Activated T-helper 17 cell treated with anti-CD3 and anti-CD28 coated beads, Interleukin-2, amount 50 U/mL, for 72 hours (primary cell): ENCODE data around the gene RGS6. TPM values are rescaled to one million over a fixed set of nuclear protein-coding genes. Genes with fewer than 3 reads are reported as not detected.

Source experiments
- ATAC-seq: fragments of 150-1000 bp; cut with Tn5 transposase; replicated peaks from 2 replicates; pipeline ENCODE4 v1.10.0; 2021; ENCODE audit warnings: mild to moderate bottlenecking, moderate library complexity
- H3K27ac Mint-ChIP-seq: one replicate; pipeline ENCODE4 v1.8.0; 2022; ENCODE audit warnings: mixed read lengths
- H3K27me3 Mint-ChIP-seq: one replicate; pipeline ENCODE4 v1.8.0; 2022; ENCODE audit warnings: mixed read lengths
- H3K36me3 Mint-ChIP-seq: one replicate; pipeline ENCODE4 v1.8.0; 2022; ENCODE audit warnings: low read depth, mild to moderate bottlenecking, mixed read lengths
- H3K4me1 Mint-ChIP-seq: one replicate; pipeline ENCODE4 v1.8.0; 2022; ENCODE audit warnings: mixed read lengths
- H3K4me3 Mint-ChIP-seq: one replicate; pipeline ENCODE4 v1.8.0; 2022; ENCODE audit warnings: mild to moderate bottlenecking, mixed read lengths
- H3K9me3 Mint-ChIP-seq: one replicate; pipeline ENCODE4 v1.8.0; 2022; ENCODE audit warnings: mixed read lengths
- total RNA-seq, 2 donors: library from RNA; stranded (reverse); gene quantifications; one replicate each; pipeline ENCODE4 v1.2.3, GENCODE V29; 2022

The RGS6 gene
- total RNA-seq, 2 donors from 2014 or later = 1.5 to 1.6 TPM

GRCh38 chr14:72583316-72584272 is 651.4 kb downstream of the RGS6 start:
- no peak overlapping the region for H3K27ac Mint-ChIP-seq
- H3K4me1 Mint-ChIP-seq = peaks cover 4% of the 10 kb centered on the region
- no peak for ATAC-seq
- H3K9me3 Mint-ChIP-seq = peaks cover 6% of the 10 kb centered on the region
- H3K36me3 Mint-ChIP-seq = no peaks in the 10 kb centered on the region
- peaks cover 8% of the 10 kb centered on the region for H3K27me3 Mint-ChIP-seq
- H3K4me3 Mint-ChIP-seq = no peak overlapping the region

- Mint-ChIP-seq H3K27ac (no peak overlapping the region), H3K4me3 (no peak overlapping the region), H3K9me3 (peaks cover 6% of the 10 kb centered on the region), H3K36me3 (no peaks in the 10 kb centered on the region), H3K4me1 (peaks cover 13% of the 10 kb centered on the region), H3K27me3 (peaks cover 15% of the 10 kb centered on the region)
- no peak for ATAC-seq
Observed at GRCh38 chr14:72588521-72588920, 656.3 kb downstream of the RGS6 start.

GRCh38 chr14:72589652-72590051 is 657.4 kb downstream of the RGS6 start:
- ATAC-seq = no peak
- H3K4me1 Mint-ChIP-seq = peaks cover 23% of the 10 kb centered on the region
- H3K27ac Mint-ChIP-seq = no peak overlapping the region
- H3K9me3 Mint-ChIP-seq = peaks cover 6% of the 10 kb centered on the region
- no peak overlapping the region for H3K4me3 Mint-ChIP-seq
- no peaks in the 10 kb centered on the region for H3K36me3 Mint-ChIP-seq
- H3K27me3 Mint-ChIP-seq = peaks cover 15% of the 10 kb centered on the region

- peak; percentile 43 for ATAC-seq
- H3K4me1 Mint-ChIP-seq = peaks cover 28% of the 10 kb centered on the region
Observed at GRCh38 chr14:72590577-72590976, 658.3 kb downstream of the RGS6 start.

GRCh38 chr14:72591391-72591790 is 659.2 kb downstream of the RGS6 start:
- H3K27ac Mint-ChIP-seq = no peak overlapping the region
- H3K4me3 Mint-ChIP-seq = no peak overlapping the region
- H3K27me3 Mint-ChIP-seq = peaks cover 19% of the 10 kb centered on the region
- H3K36me3 Mint-ChIP-seq = no peaks in the 10 kb centered on the region
- H3K9me3 Mint-ChIP-seq = peaks cover 2% of the 10 kb centered on the region
- ATAC-seq = no peak
- H3K4me1 Mint-ChIP-seq = peaks cover 32% of the 10 kb centered on the region

More at GRCh38 chr14:72590577-72590976, 658.3 kb downstream of the RGS6 start:
- Mint-ChIP-seq H3K4me3 (peak overlapping the region; percentile 14), H3K27ac (no peak overlapping the region), H3K9me3 (peaks cover 6% of the 10 kb centered on the region), H3K27me3 (peaks cover 15% of the 10 kb centered on the region), H3K36me3 (no peaks in the 10 kb centered on the region)

DNA sequence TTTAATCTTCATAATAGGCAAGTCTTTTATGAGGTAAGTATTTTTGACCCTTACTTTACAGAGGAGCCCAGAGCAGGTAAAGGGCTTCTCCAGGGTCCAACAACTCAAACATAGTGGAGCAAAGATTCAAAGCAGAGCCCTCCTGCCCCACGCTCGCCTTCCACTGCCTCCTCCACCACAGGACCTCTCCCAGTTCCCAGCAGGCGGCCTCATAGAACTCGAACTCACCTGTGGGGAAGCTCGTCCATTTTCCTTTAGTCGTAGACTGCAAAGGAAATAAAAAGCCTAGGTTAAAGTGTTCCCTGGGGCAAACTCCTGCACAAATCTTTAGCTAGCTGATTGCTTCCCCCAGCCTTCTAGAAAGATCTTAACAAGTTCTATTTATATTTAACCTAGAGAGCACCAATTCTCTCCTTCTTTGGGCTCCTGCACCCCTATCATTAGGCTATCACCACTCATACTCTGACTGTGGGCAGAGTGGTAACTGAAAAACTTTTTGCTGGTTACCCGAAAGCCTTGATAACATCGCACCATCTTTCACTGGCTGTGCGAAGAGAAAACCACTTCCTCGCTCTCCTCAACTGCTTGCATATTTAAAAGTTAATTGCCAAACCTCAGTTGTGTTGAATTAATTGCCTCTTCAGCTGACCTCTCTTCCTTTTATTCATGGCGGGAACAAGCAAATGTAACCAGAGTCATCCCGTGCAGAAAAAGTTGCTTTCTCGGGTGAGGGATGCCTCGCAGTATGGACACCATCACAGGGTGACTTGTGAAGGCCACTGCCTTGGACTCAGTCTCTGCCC is 662.1 kb downstream of the RGS6 start:
- peaks cover 18% of the 10 kb centered on the region for H3K27me3 Mint-ChIP-seq
- peak overlapping the region; percentile 55 for H3K4me3 Mint-ChIP-seq
- H3K4me1 Mint-ChIP-seq = peaks cover 33% of the 10 kb centered on the region

GRCh38 chr14:72595152-72595862 is 663.1 kb downstream of the RGS6 start:
- H3K4me1 Mint-ChIP-seq = peaks cover 29% of the 10 kb centered on the region
- peaks cover 23% of the 10 kb centered on the region for H3K27me3 Mint-ChIP-seq
- peak overlapping the region; percentile 55 for H3K4me3 Mint-ChIP-seq

More for the DNA sequence above, 662.1 kb downstream of the RGS6 start:
- Mint-ChIP-seq H3K36me3 (no peaks in the 10 kb centered on the region), H3K27ac (peak overlapping the region; percentile 72), H3K9me3 (no peaks in the 10 kb centered on the region)
- peak; percentile 94 for ATAC-seq

GRCh38 chr14:72597252-72598233 is 665.3 kb downstream of the RGS6 start:
- Mint-ChIP-seq H3K9me3 (no peaks in the 10 kb centered on the region), H3K36me3 (no peaks in the 10 kb centered on the region), H3K27ac (no peak overlapping the region), H3K27me3 (peaks cover 23% of the 10 kb centered on the region), H3K4me1 (peaks cover 19% of the 10 kb centered on the region), H3K4me3 (no peak overlapping the region)
- no peak for ATAC-seq

More at GRCh38 chr14:72595152-72595862, 663.1 kb downstream of the RGS6 start:
- ATAC-seq = no peak
- no peaks in the 10 kb centered on the region for H3K9me3 Mint-ChIP-seq
- H3K36me3 Mint-ChIP-seq = no peaks in the 10 kb centered on the region
- H3K27ac Mint-ChIP-seq = no peak overlapping the region

GRCh38 chr14:72598306-72598705 is 666.1 kb downstream of the RGS6 start:
- Mint-ChIP-seq H3K27me3 (peaks cover 20% of the 10 kb centered on the region), H3K36me3 (no peaks in the 10 kb centered on the region), H3K4me3 (no peak overlapping the region), H3K4me1 (peaks cover 19% of the 10 kb centered on the region), H3K27ac (no peak overlapping the region), H3K9me3 (no peaks in the 10 kb centered on the region)
- ATAC-seq = no peak

DNA sequence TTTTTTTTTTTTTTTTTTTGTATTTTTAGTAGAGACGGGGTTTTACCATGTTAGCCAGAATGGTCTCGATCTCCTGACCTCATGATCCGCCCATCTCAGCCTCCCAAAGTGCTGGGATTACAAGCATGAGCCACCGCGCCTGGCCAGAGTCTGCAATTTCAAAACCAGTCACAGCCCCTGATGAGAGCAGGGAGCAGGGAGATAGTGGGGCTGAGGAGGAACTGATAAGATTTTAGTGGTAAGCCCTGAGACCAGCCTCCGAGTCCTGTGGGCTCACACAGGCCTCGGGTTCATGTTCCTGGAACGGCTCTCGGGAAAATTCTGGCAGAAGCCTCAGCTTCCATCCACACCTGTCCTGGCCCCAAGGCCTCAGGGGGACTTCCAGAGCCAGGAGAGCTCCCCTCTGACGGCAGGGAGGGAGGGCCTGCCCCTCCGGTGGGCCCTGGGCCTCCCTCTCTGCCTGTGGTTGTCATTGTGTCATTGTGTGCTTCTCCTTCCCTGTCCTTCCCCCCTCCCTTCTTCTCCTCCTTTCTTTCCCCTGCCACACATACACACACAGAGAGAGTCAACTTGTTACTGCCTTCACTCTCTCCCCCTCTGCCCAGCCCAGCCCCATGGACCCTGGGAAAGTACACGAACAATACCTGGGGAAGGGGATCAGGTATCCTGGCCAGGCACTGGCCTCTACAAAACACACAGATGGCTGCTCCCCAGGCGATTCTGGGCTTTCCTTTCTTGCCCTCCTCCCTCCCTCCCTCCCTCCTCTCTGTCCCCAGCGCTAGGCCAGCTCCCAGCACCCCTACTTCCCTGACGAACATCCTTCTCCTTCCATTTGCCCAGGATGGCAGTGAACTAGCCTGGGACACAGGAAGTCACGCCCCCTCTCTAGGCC is 667.6 kb downstream of the RGS6 start:
- ATAC-seq = no peak
- peaks cover 8% of the 10 kb centered on the region for H3K4me1 Mint-ChIP-seq
- H3K9me3 Mint-ChIP-seq = no peaks in the 10 kb centered on the region
- H3K27me3 Mint-ChIP-seq = peaks cover 24% of the 10 kb centered on the region
- H3K36me3 Mint-ChIP-seq = no peaks in the 10 kb centered on the region
- peak overlapping the region; percentile 17 for H3K27ac Mint-ChIP-seq
- H3K4me3 Mint-ChIP-seq = no peak overlapping the region

- no peaks in the 10 kb centered on the region for H3K9me3 Mint-ChIP-seq
- peak overlapping the region; percentile 17 for H3K27ac Mint-ChIP-seq
- H3K36me3 Mint-ChIP-seq = no peaks in the 10 kb centered on the region
- no peak overlapping the region for H3K4me3 Mint-ChIP-seq
- peaks cover 24% of the 10 kb centered on the region for H3K27me3 Mint-ChIP-seq
- ATAC-seq = no peak
- H3K4me1 Mint-ChIP-seq = peaks cover 4% of the 10 kb centered on the region
Observed at GRCh38 chr14:72600551-72601330, 668.5 kb downstream of the RGS6 start.

DNA sequence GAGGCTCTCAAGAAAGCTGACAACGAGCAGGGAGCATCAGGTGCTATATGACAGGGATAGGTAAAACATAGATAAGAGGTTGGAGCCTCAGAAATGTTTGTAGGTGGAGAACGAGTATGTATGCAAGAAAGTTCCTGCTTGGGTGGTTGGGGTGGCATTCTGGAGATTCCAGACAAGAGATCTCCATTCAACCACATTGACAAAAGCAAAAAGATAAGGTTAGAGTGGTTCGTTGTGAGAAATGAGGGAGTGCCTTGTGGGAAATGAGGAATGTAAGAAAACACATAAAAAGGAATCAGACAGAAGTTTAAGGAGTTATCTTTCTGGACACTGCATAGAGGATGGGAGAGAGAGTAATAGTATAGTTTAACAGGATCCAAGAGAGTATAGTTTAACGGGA is 671.4 kb downstream of the RGS6 start:
- H3K4me1 Mint-ChIP-seq = no peaks in the 10 kb centered on the region
- H3K27me3 Mint-ChIP-seq = peaks cover 18% of the 10 kb centered on the region
- H3K9me3 Mint-ChIP-seq = no peaks in the 10 kb centered on the region
- no peaks in the 10 kb centered on the region for H3K36me3 Mint-ChIP-seq
- no peak overlapping the region for H3K27ac Mint-ChIP-seq
- no peak overlapping the region for H3K4me3 Mint-ChIP-seq
- no peak for ATAC-seq
